WTC11 (cell line): ENCODE data around the gene TRPC4AP.

Experiments
- ATF1 ChIP-seq: sonication (generic); formaldehyde crosslinking; IDR thresholded peaks from 2 replicates; pipeline ENCODE4 v1.8.1; 2023; ENCODE audit warnings: mild to moderate bottlenecking, moderate library complexity, missing genetic modification reagents
- NR1H2 ChIP-seq: sonication (generic); formaldehyde crosslinking; IDR thresholded peaks from 2 replicates; pipeline ENCODE4 v1.9.0; 2021; ENCODE audit warnings: mild to moderate bottlenecking, moderate library complexity, missing genetic modification reagents
- SP1 ChIP-seq: sonication (generic); formaldehyde crosslinking; conservative IDR thresholded peaks from 2 replicates; pipeline ENCODE4 v1.8.1; 2022; ENCODE audit warnings: missing genetic modification reagents
- TP53 ChIP-seq: sonication (generic); formaldehyde crosslinking; IDR thresholded peaks from 2 replicates; pipeline ENCODE4 v1.8.1; 2023; ENCODE audit warnings: mild to moderate bottlenecking, missing genetic modification reagents
- USF1 ChIP-seq: sonication (generic); formaldehyde crosslinking; IDR thresholded peaks from 2 replicates; pipeline ENCODE4 v1.8.0; 2022; ENCODE audit warnings: mild to moderate bottlenecking, missing genetic modification reagents
- ZNF138 ChIP-seq: sonication (generic); formaldehyde crosslinking; conservative IDR thresholded peaks from 2 replicates; pipeline ENCODE4 v1.8.1; 2022; ENCODE audit warnings: mild to moderate bottlenecking, moderate library complexity, missing genetic modification reagents
- ZNF423 ChIP-seq: fragments of 250-450 bp; sonication (Bioruptor Pico); IDR thresholded peaks from 2 replicates; pipeline ENCODE4 v2.1.2; 2022; ENCODE audit warnings: mild to moderate bottlenecking, moderate library complexity

- TF ChIP-seq ATF1 (CRISPR knock-in tag): no peak
- no peak for TF ChIP-seq ZNF423 (CRISPR knock-in tag)
- no peak for TF ChIP-seq USF1 (CRISPR knock-in tag)
- no peak for TF ChIP-seq NR1H2
- TF ChIP-seq TP53 (CRISPR knock-in tag): no peak
- TF ChIP-seq SP1 (CRISPR knock-in tag): no peak
- no peak for TF ChIP-seq ZNF138
These were observed 87.7 kb downstream of the TRPC4AP start for GRCh38 chr20:35004749-35005462.
